ENCODE measurements around the gene FAM13A.

- no peak for TF ChIP-seq CTCF (IDR thresholded peaks at IDR 0.05)
- no peak for TF ChIP-seq EZH2 (IDR thresholded peaks at IDR 0.05; ENCODE audit: borderline replicate concordance, insufficient read depth, low read depth, low read length, poor library complexity, severe bottlenecking)
Measured at GRCh38 chr4:88949605-88950004, 107.4 kb downstream of the FAM13A start.
